Measurements from ENCODE around the gene KLF6. TPM values are rescaled to one million over a fixed set of nuclear protein-coding genes. Genes with fewer than 3 reads are reported as not detected.

KLF6 gene
- polyA plus RNA-seq, 1 of the 3 experiments (the other 2 are of a cell fraction) = 148 TPM

GRCh38 chr10:3827768-3828403, 42.9 kb upstream of the KLF6 start:
- Histone ChIP-seq H3K4me2 (no peak overlapping the region), H3K79me2 (ENCODE audit: insufficient read depth) (no peaks in the 10 kb centered on the region), H4K20me1 (ENCODE audit: insufficient read depth) (no peaks in the 10 kb centered on the region), H3K27ac (ENCODE audit: low read depth in 2 of 2, low read length in 1 of 2) (no peak overlapping the region), H3K4me1 (ENCODE audit: control insufficient read depth in 1 of 2, insufficient read depth in 2 of 2, low read depth in 1 of 2, low read length in 1 of 2) (peaks cover 4 to 5% of the 10 kb centered on the region in 2 experiments; a peak in 3 of 4 replicates), H3K9me3 (no peaks in the 10 kb centered on the region), H3K27me3 (ENCODE audit: insufficient read depth) (no peaks in the 10 kb centered on the region), H3K36me3 (replicated peaks in 1 of 2; ENCODE audit: control insufficient read depth in 1 of 2, insufficient read depth in 2 of 2, low read length in 1 of 2) (no peaks in the 10 kb centered on the region), H2AFZ (ENCODE audit: low read depth) (no peak overlapping the region), H3K9me2 (no peaks in the 10 kb centered on the region), H3K9ac (no peak overlapping the region), H3K4me3 (ENCODE audit: low read depth in 2 of 2, low read length in 1 of 2) (no peak overlapping the region), H3F3A (replicated peaks; ENCODE audit: insufficient read depth) (peaks cover 5% of the 10 kb centered on the region)
- DNase-seq = no peak
- no peak for TF ChIP-seq ZBTB33 (IDR thresholded peaks at IDR 0.05; ENCODE audit: borderline replicate concordance, low read depth)
- no peak for TF ChIP-seq FOXJ3 (CRISPR knock-in tag; IDR thresholded peaks at IDR 0.05)
- no peak for TF ChIP-seq ELF1 (IDR thresholded peaks at IDR 0.05)
- TF ChIP-seq REST (IDR thresholded peaks at IDR 0.05; ENCODE audit: low read depth, low read length) = no peak
- no peak for TF ChIP-seq NFIC (IDR thresholded peaks at IDR 0.05; ENCODE audit: borderline replicate concordance)
- TF ChIP-seq YY1 (IDR thresholded peaks at IDR 0.05; ENCODE audit: low read depth) = no peak
- no peak for TF ChIP-seq PBX3 (IDR thresholded peaks at IDR 0.05)
- no peak for TF ChIP-seq EP300 (IDR thresholded peaks at IDR 0.05; ENCODE audit: borderline replicate concordance in 1 of 2, low read depth in 1 of 2, low read length in 1 of 2)
- TF ChIP-seq IRF3 (IDR thresholded peaks at IDR 0.05; ENCODE audit: low read depth, low read length) = no peak
- TF ChIP-seq GATA2 (CRISPR knock-in tag; IDR thresholded peaks at IDR 0.05) = no peak
- no peak for TF ChIP-seq USF1 (IDR thresholded peaks at IDR 0.05; ENCODE audit: borderline replicate concordance, low read depth)
- no peak for TF ChIP-seq NRF1 (IDR thresholded peaks at IDR 0.05; ENCODE audit: low read depth, low read length)
- no peak for TF ChIP-seq CTCF (IDR thresholded peaks at IDR 0.05)
- TF ChIP-seq TEAD4 (IDR thresholded peaks at IDR 0.05; ENCODE audit: borderline replicate concordance, insufficient read depth) = no peak
- TF ChIP-seq CHD2 (IDR thresholded peaks at IDR 0.05; ENCODE audit: low read length, partially characterized antibody) = no peak
- TF ChIP-seq MAX (IDR thresholded peaks at IDR 0.05; ENCODE audit: low read depth) = no peak
- TF ChIP-seq FOSL2 (IDR thresholded peaks at IDR 0.05; ENCODE audit: borderline replicate concordance, low read depth) = no peak
- TF ChIP-seq SIN3A (IDR thresholded peaks at IDR 0.05; ENCODE audit: borderline replicate concordance, low read depth, low read length) = no peak
- no peak for TF ChIP-seq RFX5 (IDR thresholded peaks at IDR 0.05; ENCODE audit: low read length)
- TF ChIP-seq FOXM1 (IDR thresholded peaks at IDR 0.05; ENCODE audit: low read depth) = no peak
- CTCF ChIA-PET = no interaction called here
- WGBS (ENCODE audit: low lambda C conversion rate) = 95% methylated on average over 24 of the region's 27 CpGs
- POLR2A ChIA-PET = interaction anchor here (0.7 kb wide), 1 partner anchor 38 kb away, joined by 3 read pairs; no protein-coding TSS in a partner anchor

All from SK-N-SH (cell line).